ENCODE data around the gene EYA3. TPM values are rescaled to one million over a fixed set of nuclear protein-coding genes. Genes with fewer than 3 reads are reported as not detected.

EYA3 gene
- total and polyA plus RNA-seq, 10 of the 15 experiments (the other 5 are each of a cell fraction or from before 2014, with no cell fraction given): 13.0 to 46.6 (median 23.4) TPM

- no peak for TF ChIP-seq SMC3 (IDR thresholded peaks at IDR 0.05; ENCODE audit: borderline replicate concordance, low read length)
- TF ChIP-seq, protein P1, sequence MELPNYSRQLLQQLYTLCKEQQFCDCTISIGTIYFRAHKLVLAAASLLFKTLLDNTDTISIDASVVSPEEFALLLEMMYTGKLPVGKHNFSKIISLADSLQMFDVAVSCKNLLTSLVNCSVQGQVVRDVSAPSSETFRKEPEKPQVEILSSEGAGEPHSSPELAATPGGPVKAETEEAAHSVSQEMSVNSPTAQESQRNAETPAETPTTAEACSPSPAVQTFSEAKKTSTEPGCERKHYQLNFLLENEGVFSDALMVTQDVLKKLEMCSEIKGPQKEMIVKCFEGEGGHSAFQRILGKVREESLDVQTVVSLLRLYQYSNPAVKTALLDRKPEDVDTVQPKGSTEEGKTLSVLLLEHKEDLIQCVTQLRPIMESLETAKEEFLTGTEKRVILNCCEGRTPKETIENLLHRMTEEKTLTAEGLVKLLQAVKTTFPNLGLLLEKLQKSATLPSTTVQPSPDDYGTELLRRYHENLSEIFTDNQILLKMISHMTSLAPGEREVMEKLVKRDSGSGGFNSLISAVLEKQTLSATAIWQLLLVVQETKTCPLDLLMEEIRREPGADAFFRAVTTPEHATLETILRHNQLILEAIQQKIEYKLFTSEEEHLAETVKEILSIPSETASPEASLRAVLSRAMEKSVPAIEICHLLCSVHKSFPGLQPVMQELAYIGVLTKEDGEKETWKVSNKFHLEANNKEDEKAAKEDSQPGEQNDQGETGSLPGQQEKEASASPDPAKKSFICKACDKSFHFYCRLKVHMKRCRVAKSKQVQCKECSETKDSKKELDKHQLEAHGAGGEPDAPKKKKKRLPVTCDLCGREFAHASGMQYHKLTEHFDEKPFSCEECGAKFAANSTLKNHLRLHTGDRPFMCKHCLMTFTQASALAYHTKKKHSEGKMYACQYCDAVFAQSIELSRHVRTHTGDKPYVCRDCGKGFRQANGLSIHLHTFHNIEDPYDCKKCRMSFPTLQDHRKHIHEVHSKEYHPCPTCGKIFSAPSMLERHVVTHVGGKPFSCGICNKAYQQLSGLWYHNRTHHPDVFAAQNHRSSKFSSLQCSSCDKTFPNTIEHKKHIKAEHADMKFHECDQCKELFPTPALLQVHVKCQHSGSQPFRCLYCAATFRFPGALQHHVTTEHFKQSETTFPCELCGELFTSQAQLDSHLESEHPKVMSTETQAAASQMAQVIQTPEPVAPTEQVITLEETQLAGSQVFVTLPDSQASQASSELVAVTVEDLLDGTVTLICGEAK (IDR thresholded peaks at IDR 0.05; ENCODE audit: borderline replicate concordance): no peak
These were observed 62.1 kb downstream of the EYA3 start (continued) for GRCh38 chr1:28026329-28026728.

DNA sequence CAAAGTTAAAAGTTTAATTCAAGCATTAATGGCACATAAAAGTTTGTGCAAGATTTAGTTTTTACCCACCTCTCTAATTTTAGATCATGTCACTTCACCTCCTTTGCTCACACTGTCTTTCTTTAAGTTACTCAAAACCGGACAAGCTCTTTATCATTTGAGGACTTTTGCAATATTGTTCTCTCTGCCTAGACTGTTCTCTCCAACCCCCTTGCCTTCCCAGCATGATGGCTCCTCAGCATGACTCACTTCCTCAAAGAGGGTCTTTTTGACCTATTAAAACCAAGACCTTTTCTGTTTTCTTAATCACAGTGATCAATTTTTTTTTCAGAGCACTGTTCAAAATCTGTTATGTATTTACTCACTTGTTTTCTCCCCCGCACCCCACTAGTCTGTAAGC lies 67.3 kb downstream of the EYA3 start:
- in situ Hi-C loops (cut with MboI): no loop called here
- peaks cover 2 to 14% of the 10 kb centered on the region in 2 experiments; a peak in 3 of 4 replicates for H3K36me3 ChIP-seq (ENCODE audit: control insufficient read depth in 2 of 2, insufficient read depth in 2 of 2, low read length in 1 of 2)
- ChIA-PET SMC1A (ENCODE audit: uncharacterized antibody, unreplicated experiment) (interaction anchor here (0.7 to 1.5 kb wide), 8 partner anchors 18 to 228 kb away, joined by 3 to 6 read pairs (median 3); no protein-coding TSS in a partner anchor), CTCF (interaction anchor here (0.6 to 2.2 kb wide), 3 partner anchors 10 to 196 kb away, joined by 3 to 8 read pairs (median 3); no protein-coding TSS in a partner anchor), RAD21 (ENCODE audit: unreplicated experiment) (no interaction called here), POLR2A (interaction anchor here (0.6 kb wide), 1 partner anchor 66 kb away, joined by 4 read pairs; no protein-coding TSS in a partner anchor)
- no peak overlapping the region for H3K9ac ChIP-seq (ENCODE audit: control insufficient read depth, insufficient read depth, low read length)
- no peak overlapping the region for H2AFZ ChIP-seq (ENCODE audit: control insufficient read depth, low read depth, low read length)
- H3K79me2 ChIP-seq (ENCODE audit: control insufficient read depth, insufficient read depth, low read length): no peaks in the 10 kb centered on the region
- no peak overlapping the region for H3K4me3 ChIP-seq
- no peak for ATAC-seq
- H3K4me2 ChIP-seq (ENCODE audit: control insufficient read depth, insufficient read depth): no peak overlapping the region
- no peaks in the 10 kb centered on the region; the same call in 2 of the 3 replicates for H3K9me3 ChIP-seq (replicated peaks; ENCODE audit: control insufficient read depth, insufficient read depth, low read length)
- intact Hi-C loops (cut with micrococcal nuclease; ENCODE audit: unreplicated experiment): no loop called here
- H3K4me1 ChIP-seq (ENCODE audit: control insufficient read depth, insufficient read depth, low read length): no peaks in the 10 kb centered on the region
- no peak for DNase-seq (ENCODE audit: low read depth, low spot score)
- TF ChIP-seq JUNB (IDR thresholded peaks at IDR 0.05) (peak; percentile 7; the same call in 1 of the 2 replicates), ZBED1 (IDR thresholded peaks at IDR 0.05; ENCODE audit: borderline replicate concordance) (no peak)
- 22% methylated on average over 2 of the region's 2 CpGs for WGBS (ENCODE audit: insufficient coverage, insufficient replicate concordance, low lambda C conversion rate, missing lambda C conversion rate)
- FAIRE-seq: no peak
- no peaks in the 10 kb centered on the region for H4K20me1 ChIP-seq (ENCODE audit: control insufficient read depth, insufficient read depth)
- no peak overlapping the region for H3K27ac ChIP-seq (ENCODE audit: control insufficient read depth, insufficient read depth)
- BruUV-seq (replicated peaks): TSS peak; percentile 44
- no peaks in the 10 kb centered on the region for H3K27me3 ChIP-seq (replicated peaks in 1 of 2; ENCODE audit: control insufficient read depth in 2 of 2, insufficient read depth in 2 of 2, low read length in 1 of 2)
